HFFc6 (cell line): ENCODE results near the gene ADRA2C. TPM values are rescaled to one million over a fixed set of nuclear protein-coding genes. Genes with fewer than 3 reads are reported as not detected.
A peak's percentile ranks its signal among the peaks of the same experiment; 100 is the strongest.

Experiments
- DNase-seq: peaks from one replicate; pipeline ENCODE4 v3.0.0-alpha.2; 2018
- H3K27ac Mint-ChIP-seq: 2 replicates; pipeline ENCODE4 v1.8.0; 2020; ENCODE audit warnings: mild to moderate bottlenecking, mixed read lengths
- H3K27me3 Mint-ChIP-seq: 2 replicates; pipeline ENCODE4 v1.8.0; 2021; ENCODE audit warnings: mild to moderate bottlenecking, moderate library complexity, mixed read lengths; ENCODE audit not compliant: insufficient read depth
- H3K36me3 Mint-ChIP-seq: 2 replicates; pipeline ENCODE4 v1.8.0; 2021; ENCODE audit warnings: low read depth, mixed read lengths
- H3K4me1 Mint-ChIP-seq: 2 replicates; pipeline ENCODE4 v1.8.0; 2020; ENCODE audit warnings: low read depth, mixed read lengths
- H3K4me3 Mint-ChIP-seq: 2 replicates; pipeline ENCODE4 v1.8.0; 2020; ENCODE audit warnings: mild to moderate bottlenecking, moderate library complexity, mixed read lengths
- H3K9me3 Mint-ChIP-seq: 2 replicates; pipeline ENCODE4 v1.8.0; 2020; ENCODE audit warnings: mild to moderate bottlenecking, mixed read lengths
- CTCF ChIP-seq: fragments of 200-600 bp; sonication (generic); IDR thresholded peaks from 2 replicates; pipeline ENCODE4 v1.5.0; 2021; ENCODE audit warnings: antibody characterized with exemption, mild to moderate bottlenecking
- total RNA-seq, 6 experiments: library from RNA; stranded (reverse); fragmentation: NEBNext Ultra II Directional; extraction: Animal tissue kit (Norgen Biotek cat#: 25700); gene quantifications; 2 replicates in 1 of 6; 3 replicates in 5 of 6; pipeline ENCODE4 v1.2.3, GENCODE V29; 2021

ADRA2C gene
- total RNA-seq, 6 experiments from 2014 or later: 0.23 to 0.43 (median 0.26) TPM

GRCh38 chr4:3723232-3723642, 42.9 kb upstream of the ADRA2C start:
- H3K4me3 Mint-ChIP-seq: no peak overlapping the region
- DNase-seq: no peak
- H3K27ac Mint-ChIP-seq: no peak overlapping the region
- H3K9me3 Mint-ChIP-seq: peaks cover 10% of the 10 kb centered on the region
- peaks cover 5% of the 10 kb centered on the region for H3K36me3 Mint-ChIP-seq
- peaks cover 37% of the 10 kb centered on the region for H3K27me3 Mint-ChIP-seq
- H3K4me1 Mint-ChIP-seq: no peaks in the 10 kb centered on the region
- TF ChIP-seq CTCF: no peak

DNA sequence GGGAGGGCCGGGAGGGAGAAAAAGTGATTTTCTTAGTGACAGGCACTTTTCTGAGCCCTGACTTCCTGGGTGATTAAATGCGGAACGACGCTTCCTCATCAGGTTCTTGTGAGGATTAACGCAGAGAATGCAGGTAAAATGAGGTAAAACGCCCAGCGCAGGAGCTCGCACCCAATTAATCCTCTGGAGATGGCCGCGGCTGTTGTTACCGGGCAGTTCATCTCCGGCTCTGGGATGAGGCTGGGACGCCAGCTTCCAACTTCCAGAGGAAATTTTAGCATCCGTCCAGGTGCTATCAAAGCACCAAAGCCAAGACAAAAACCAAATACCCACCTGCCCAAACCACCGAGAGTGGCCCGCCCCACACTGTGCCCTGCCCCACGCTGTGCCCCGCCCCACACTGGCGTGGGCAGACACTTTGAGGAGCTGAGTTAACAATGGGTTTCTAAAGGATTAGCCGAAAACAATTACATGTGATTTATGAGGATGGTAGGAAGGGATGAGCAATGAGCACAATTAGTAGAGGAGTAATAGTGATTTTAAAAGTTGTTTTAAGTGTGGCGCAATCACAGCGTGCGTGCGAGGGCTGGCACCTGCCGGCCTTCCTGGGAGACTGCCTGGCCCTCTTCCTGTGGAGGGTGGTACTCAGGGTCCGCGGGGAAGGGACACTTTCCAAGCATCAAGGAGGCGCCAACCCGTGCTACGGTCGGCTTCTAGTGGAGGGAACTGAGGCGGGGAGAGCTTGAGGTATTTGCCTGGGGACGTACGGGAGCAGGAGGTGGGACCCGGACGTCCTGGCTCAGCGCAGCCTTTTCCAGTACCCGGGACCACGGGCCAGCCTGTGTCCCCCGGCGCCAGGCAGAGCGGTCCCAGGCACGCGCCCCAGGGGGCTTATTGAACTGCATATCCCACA, 41.6 kb upstream of the ADRA2C start:
- Mint-ChIP-seq H3K9me3 (no peaks in the 10 kb centered on the region), H3K27ac (no peak overlapping the region), H3K36me3 (no peaks in the 10 kb centered on the region; the same call in 1 of the 2 replicates), H3K4me1 (peaks cover 5% of the 10 kb centered on the region), H3K27me3 (peaks cover 31% of the 10 kb centered on the region), H3K4me3 (no peak overlapping the region)
- no peak for DNase-seq
- TF ChIP-seq CTCF: no peak

GRCh38 chr4:3725936-3726870, 40.0 kb upstream of the ADRA2C start:
- no peak for TF ChIP-seq CTCF
- no peak for DNase-seq
- Mint-ChIP-seq H3K27ac (no peak overlapping the region), H3K4me3 (no peak overlapping the region), H3K4me1 (peaks cover 9% of the 10 kb centered on the region), H3K27me3 (peaks cover 23% of the 10 kb centered on the region), H3K36me3 (no peaks in the 10 kb centered on the region; the same call in 1 of the 2 replicates), H3K9me3 (no peaks in the 10 kb centered on the region)

DNA sequence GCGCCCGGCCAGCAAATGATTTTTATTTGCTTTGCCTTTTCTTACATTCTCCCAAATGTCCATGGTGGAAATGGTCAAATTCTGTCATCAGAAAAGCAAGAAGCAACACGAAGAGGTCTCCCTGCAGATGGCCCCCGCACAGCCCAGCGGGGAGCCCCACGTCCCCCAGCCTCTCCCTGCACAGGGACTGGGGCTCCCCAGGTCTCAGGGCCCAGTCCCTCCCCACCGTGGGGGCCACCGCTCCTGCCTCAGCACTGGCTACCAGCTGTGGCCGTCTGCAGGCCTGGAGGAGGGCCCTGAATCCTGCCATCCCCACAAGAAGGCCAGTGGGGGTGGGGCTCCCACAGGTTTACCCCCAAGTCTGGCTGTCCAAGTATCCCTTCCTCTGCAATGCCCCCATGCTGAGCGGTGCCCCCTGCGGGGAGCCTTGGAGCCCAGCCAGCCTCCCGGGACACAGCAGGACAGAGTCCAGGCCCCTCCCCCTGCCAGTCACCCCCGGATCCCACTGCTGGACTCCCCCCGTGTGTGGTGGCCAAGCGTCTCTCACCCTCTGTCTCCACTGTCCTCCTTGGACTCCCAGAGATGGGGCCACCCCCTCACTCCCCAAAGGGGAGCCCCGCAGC, 38.2 kb upstream of the ADRA2C start:
- Mint-ChIP-seq H3K9me3 (no peaks in the 10 kb centered on the region), H3K4me1 (peaks cover 9% of the 10 kb centered on the region), H3K4me3 (no peak overlapping the region), H3K27me3 (peaks cover 33% of the 10 kb centered on the region), H3K27ac (no peak overlapping the region), H3K36me3 (no peaks in the 10 kb centered on the region; the same call in 1 of the 2 replicates)
- no peak for TF ChIP-seq CTCF
- no peak for DNase-seq

- DNase-seq: peak; percentile 38
- H3K4me3 Mint-ChIP-seq: no peak overlapping the region
- H3K27ac Mint-ChIP-seq: no peak overlapping the region
- no peaks in the 10 kb centered on the region for H3K9me3 Mint-ChIP-seq
- H3K27me3 Mint-ChIP-seq: peaks cover 35% of the 10 kb centered on the region
- H3K36me3 Mint-ChIP-seq: no peaks in the 10 kb centered on the region; the same call in 1 of the 2 replicates
- no peak for TF ChIP-seq CTCF
- H3K4me1 Mint-ChIP-seq: peaks cover 9% of the 10 kb centered on the region
These were observed 36.9 kb upstream of the ADRA2C start for GRCh38 chr4:3729188-3729881.
